Dermis lymphatic vessel endothelial cell (primary cell): Measurements from ENCODE around the gene APOA5. TPM values are rescaled to one million over a fixed set of nuclear protein-coding genes. Genes with fewer than 3 reads are reported as not detected.

Experiments
- total RNA-seq: library from RNA; depleted of rRNA; stranded (reverse); fragments of >200 nt; gene quantifications from 2 replicates; pipeline ENCODE4 v1.2.1, GENCODE V29; 2014

Gene APOA5
- total RNA-seq, result not detected in 2 replicates

GRCh38 chr11:116791813-116792143 is at the start of gene APOA5:
Gene APOA5 (minus strand): TSS chr11:116791879. CDS start chr11:116791860, 19 bp downstream.

GRCh38 chr11:116837231-116838091 is 45.8 kb upstream of the APOA5 start, which contains the start of gene APOA1:
Gene APOA1 (minus strand): TSS chr11:116837622. CDS start chr11:116837387, 235 bp downstream.

GRCh38 chr11:116829525-116830183 is 38.0 kb upstream of the APOA5 start, which contains the start of gene APOC3:
Gene APOC3 (plus strand): TSS chr11:116829907. CDS start chr11:116830583, 676 bp downstream.

GRCh38 chr11:116823031-116823843 is 31.6 kb upstream of the APOA5 start, which contains the start of gene APOA4:
Gene APOA4 (minus strand): TSS chr11:116823304. CDS start chr11:116823191, 113 bp downstream.

GRCh38 chr11:116787786-116788486 is 3.7 kb downstream of the APOA5 start, which contains the start of gene ZPR1:
Gene ZPR1 (minus strand): TSS chr11:116788023. CDS start chr11:116787990, 33 bp downstream.

GRCh38 chr11:116772443-116773202 is 19.1 kb downstream of the APOA5 start, which contains the start of gene BUD13:
Gene BUD13 (minus strand): TSS chr11:116772987. CDS start chr11:116772964, 23 bp downstream.

Other genes starting within 250 kb of the APOA5 start
- 12.1 and 13.5 TPM in 2 replicates for gene BUD13, start 18.9 kb downstream of the APOA5 start, total RNA-seq
- gene ZPR1, start 3.9 kb downstream of the APOA5 start, total RNA-seq, result 19.5 and 31.5 TPM in 2 replicates
- not detected in 2 replicates for gene APOA4, start 31.4 kb upstream of the APOA5 start, total RNA-seq
- gene APOC3, start 38.0 kb upstream of the APOA5 start, total RNA-seq, result not detected in 2 replicates
- not detected in 2 replicates for gene APOA1, start 45.7 kb upstream of the APOA5 start, total RNA-seq